ENCODE data around the gene FBXL3.

The FBXL3 gene

GRCh38 chr13:77028202-77028601, 1.2 kb upstream of the FBXL3 start:
- Histone ChIP-seq H3K4me3 (ENCODE audit: low read depth, low read length) (no peak overlapping the region), H3K36me3 (ENCODE audit: control insufficient read depth in 1 of 2, insufficient read depth in 2 of 2, low read length in 2 of 2) (no peaks in the 10 kb centered on the region), H3K4me1 (ENCODE audit: control insufficient read depth in 1 of 2, insufficient read depth in 2 of 2, low read length in 2 of 2) (peaks cover 5 to 12% of the 10 kb centered on the region in 2 experiments), H4K8ac (ENCODE audit: low read depth, low read length) (peak overlapping the region; percentile 57), H3K9ac (ENCODE audit: low read length) (no peak overlapping the region), H3K18ac (ENCODE audit: low read length) (no peak overlapping the region), H2BK5ac (ENCODE audit: low read depth, low read length, poor library complexity) (peak overlapping the region; percentile 83), H2AK5ac (ENCODE audit: low read length) (peak overlapping the region; percentile 93), H3K23ac (ENCODE audit: low read length) (no peak overlapping the region), H4K91ac (ENCODE audit: low read depth, low read length) (peak overlapping the region; percentile 19), H3K27ac (ENCODE audit: low read depth, low read length) (peak overlapping the region; percentile 73), H2BK12ac (ENCODE audit: low read length) (peak overlapping the region; percentile 23), H3K4ac (ENCODE audit: low read depth, low read length) (no peak overlapping the region), H3K79me2 (ENCODE audit: control insufficient read depth, insufficient read depth, low read length, poor library complexity) (peaks cover 15% of the 10 kb centered on the region), H4K12ac (ENCODE audit: low read depth, low read length) (no peak overlapping the region), H2AFZ (ENCODE audit: insufficient read depth, low read length, poor library complexity) (no peak overlapping the region), H2BK120ac (ENCODE audit: insufficient read depth, low read length, poor library complexity) (peak overlapping the region; percentile 7), H3K14ac (ENCODE audit: low read length) (peak overlapping the region; percentile 92), H3K27me3 (ENCODE audit: insufficient read depth, low read length) (no peaks in the 10 kb centered on the region), H3K9me3 (ENCODE audit: insufficient read depth, low read depth, low read length) (no peaks in the 10 kb centered on the region), H3K79me1 (ENCODE audit: low read length) (peaks cover 19% of the 10 kb centered on the region), H3K4me2 (ENCODE audit: low read length) (peak overlapping the region; percentile 14)
- no peak for DNase-seq
- no CpG with 5 or more reads among the region's 5 CpGs for WGBS (ENCODE audit: extremely low coverage, insufficient coverage, insufficient read length)

GRCh38 chr13:77026255-77026860, 601 bp downstream of the FBXL3 start:
- peaks cover 0 to 2% of the 10 kb centered on the region in 2 experiments for H3K36me3 ChIP-seq (ENCODE audit: control insufficient read depth in 1 of 2, insufficient read depth in 2 of 2, low read length in 2 of 2)
- H3K18ac ChIP-seq (ENCODE audit: low read length), result peak overlapping the region; percentile 99
- no peak overlapping the region for H3K23ac ChIP-seq (ENCODE audit: low read length)
- peak overlapping the region; percentile 100 for H4K91ac ChIP-seq (ENCODE audit: low read depth, low read length)
- peak overlapping the region; percentile 99 for H2BK120ac ChIP-seq (ENCODE audit: insufficient read depth, low read length, poor library complexity)
- peak overlapping the region; percentile 97 for H3K4ac ChIP-seq (ENCODE audit: low read depth, low read length)
- H2AK5ac ChIP-seq (ENCODE audit: low read length), result peak overlapping the region; percentile 90
- peaks cover 5 to 20% of the 10 kb centered on the region in 2 experiments for H3K4me1 ChIP-seq (ENCODE audit: control insufficient read depth in 1 of 2, insufficient read depth in 2 of 2, low read length in 2 of 2)
- H2BK5ac ChIP-seq (ENCODE audit: low read depth, low read length, poor library complexity), result peak overlapping the region; percentile 97
- peak overlapping the region; percentile 84 for H3K9ac ChIP-seq (ENCODE audit: low read length)
- peak overlapping the region; percentile 88 for H3K4me2 ChIP-seq (ENCODE audit: low read length)
- H2AFZ ChIP-seq (ENCODE audit: insufficient read depth, low read length, poor library complexity), result peak overlapping the region; percentile 97
- H3K27ac ChIP-seq (ENCODE audit: low read depth, low read length), result peak overlapping the region; percentile 91
- no peaks in the 10 kb centered on the region for H3K27me3 ChIP-seq (ENCODE audit: insufficient read depth, low read length)
- WGBS (ENCODE audit: extremely low coverage, insufficient coverage, insufficient read length), result no CpG with 5 or more reads among the region's 62 CpGs
- no peaks in the 10 kb centered on the region for H3K9me3 ChIP-seq (ENCODE audit: insufficient read depth, low read depth, low read length)
- H4K12ac ChIP-seq (ENCODE audit: low read depth, low read length), result peak overlapping the region; percentile 99
- DNase-seq, result peak; percentile 92 to 93
- peak overlapping the region; percentile 99 for H4K8ac ChIP-seq (ENCODE audit: low read depth, low read length)
- peak overlapping the region; percentile 99 for H3K14ac ChIP-seq (ENCODE audit: low read length)
- peaks cover 22% of the 10 kb centered on the region for H3K79me2 ChIP-seq (ENCODE audit: control insufficient read depth, insufficient read depth, low read length, poor library complexity)
- H3K79me1 ChIP-seq (ENCODE audit: low read length), result peaks cover 19% of the 10 kb centered on the region
- no peak overlapping the region for H2BK12ac ChIP-seq (ENCODE audit: low read length)
- peak overlapping the region; percentile 89 for H3K4me3 ChIP-seq (ENCODE audit: low read depth, low read length)

GRCh38 chr13:77022341-77022740, 4.6 kb downstream of the FBXL3 start:
- Histone ChIP-seq H2BK12ac (ENCODE audit: low read length) (no peak overlapping the region), H3K23ac (ENCODE audit: low read length) (no peak overlapping the region), H4K8ac (ENCODE audit: low read depth, low read length) (no peak overlapping the region), H3K4me2 (ENCODE audit: low read length) (no peak overlapping the region), H3K4ac (ENCODE audit: low read depth, low read length) (peak overlapping the region; percentile 81), H3K9ac (ENCODE audit: low read length) (no peak overlapping the region), H3K14ac (ENCODE audit: low read length) (no peak overlapping the region), H2BK5ac (ENCODE audit: low read depth, low read length, poor library complexity) (peak overlapping the region; percentile 13), H3K27me3 (ENCODE audit: insufficient read depth, low read length) (no peaks in the 10 kb centered on the region), H2AFZ (ENCODE audit: insufficient read depth, low read length, poor library complexity) (no peak overlapping the region), H3K4me3 (ENCODE audit: low read depth, low read length) (no peak overlapping the region), H4K91ac (ENCODE audit: low read depth, low read length) (no peak overlapping the region), H3K9me3 (ENCODE audit: insufficient read depth, low read depth, low read length) (no peaks in the 10 kb centered on the region), H2AK5ac (ENCODE audit: low read length) (no peak overlapping the region), H4K12ac (ENCODE audit: low read depth, low read length) (peak overlapping the region; percentile 18), H3K4me1 (ENCODE audit: control insufficient read depth in 1 of 2, insufficient read depth in 2 of 2, low read length in 2 of 2) (peaks cover 0 to 12% of the 10 kb centered on the region in 2 experiments), H3K27ac (ENCODE audit: low read depth, low read length) (no peak overlapping the region), H3K79me1 (ENCODE audit: low read length) (peaks cover 9% of the 10 kb centered on the region), H3K18ac (ENCODE audit: low read length) (no peak overlapping the region), H3K79me2 (ENCODE audit: control insufficient read depth, insufficient read depth, low read length, poor library complexity) (peaks cover 20% of the 10 kb centered on the region), H2BK120ac (ENCODE audit: insufficient read depth, low read length, poor library complexity) (no peak overlapping the region), H3K36me3 (ENCODE audit: control insufficient read depth in 1 of 2, insufficient read depth in 2 of 2, low read length in 2 of 2) (peaks cover 0 to 2% of the 10 kb centered on the region in 2 experiments)
- WGBS (ENCODE audit: extremely low coverage, insufficient coverage, insufficient read length), result no CpG with 5 or more reads among the region's 3 CpGs
- peak in 1 of 2 donors; percentile 29 for DNase-seq

- Histone ChIP-seq H3K4me2 (ENCODE audit: low read length) (no peak overlapping the region), H3K4ac (ENCODE audit: low read depth, low read length) (peak overlapping the region; percentile 91), H4K12ac (ENCODE audit: low read depth, low read length) (no peak overlapping the region), H2BK120ac (ENCODE audit: insufficient read depth, low read length, poor library complexity) (no peak overlapping the region), H3K14ac (ENCODE audit: low read length) (no peak overlapping the region), H3K79me1 (ENCODE audit: low read length) (no peaks in the 10 kb centered on the region), H4K91ac (ENCODE audit: low read depth, low read length) (no peak overlapping the region), H2BK5ac (ENCODE audit: low read depth, low read length, poor library complexity) (no peak overlapping the region), H3K23ac (ENCODE audit: low read length) (no peak overlapping the region), H3K9ac (ENCODE audit: low read length) (no peak overlapping the region), H3K9me3 (ENCODE audit: insufficient read depth, low read depth, low read length) (no peaks in the 10 kb centered on the region), H3K4me1 (ENCODE audit: control insufficient read depth in 1 of 2, insufficient read depth in 2 of 2, low read length in 2 of 2) (peaks cover 0 to 8% of the 10 kb centered on the region in 2 experiments), H3K27ac (ENCODE audit: low read depth, low read length) (no peak overlapping the region), H2AK5ac (ENCODE audit: low read length) (no peak overlapping the region), H2BK12ac (ENCODE audit: low read length) (no peak overlapping the region), H3K36me3 (ENCODE audit: control insufficient read depth in 1 of 2, insufficient read depth in 2 of 2, low read length in 2 of 2) (peaks cover 3 to 7% of the 10 kb centered on the region in 2 experiments), H3K4me3 (ENCODE audit: low read depth, low read length) (no peak overlapping the region), H4K8ac (ENCODE audit: low read depth, low read length) (no peak overlapping the region), H3K27me3 (ENCODE audit: insufficient read depth, low read length) (no peaks in the 10 kb centered on the region), H2AFZ (ENCODE audit: insufficient read depth, low read length, poor library complexity) (no peak overlapping the region), H3K79me2 (ENCODE audit: control insufficient read depth, insufficient read depth, low read length, poor library complexity) (peaks cover 9% of the 10 kb centered on the region), H3K18ac (ENCODE audit: low read length) (no peak overlapping the region)
- no peak for DNase-seq
Measured at GRCh38 chr13:77019756-77020155, 7.2 kb downstream of the FBXL3 start.
